SK-N-MC (cell line): Measurements from ENCODE around the gene HDAC8.

Experiments
- DNase-seq: peaks from one replicate; pipeline ENCODE4 v3.0.0-alpha.2; 2011; ENCODE audit warnings: low read depth, low spot score
- H3K27ac ChIP-seq: fragments of 200-600 bp; sonication (generic); 2 replicates; pipeline ENCODE4 v1.5.1; 2016; ENCODE audit warnings: mixed run types
- H3K36me3 ChIP-seq: fragments of 200-600 bp; sonication (generic); 2 replicates; pipeline ENCODE4 v1.6.1; 2017; ENCODE audit warnings: antibody characterized with exemption, low read length, mixed read lengths; ENCODE audit not compliant: insufficient read depth
- H3K4me3 ChIP-seq: fragments of 200-600 bp; sonication (generic); 2 replicates; pipeline ENCODE4 v1.5.1; 2016
- H3K9ac ChIP-seq: fragments of 200-600 bp; sonication (generic); 2 replicates; pipeline ENCODE4 v1.8.0; 2017; ENCODE audit warnings: mixed run types, mixed read lengths; ENCODE audit not compliant: insufficient read length
- H3K9me3 ChIP-seq: fragments of 200-600 bp; sonication (generic); 2 replicates; pipeline ENCODE4 v1.6.1; 2017; ENCODE audit warnings: low read depth, mild to moderate bottlenecking, antibody characterized with exemption, low read length, moderate library complexity, mixed read lengths
- EZH2 ChIP-seq: fragments of 200-600 bp; sonication (generic); IDR thresholded peaks from one replicate; pipeline ENCODE4 v1.6.1; 2017; ENCODE audit warnings: antibody characterized with exemption
- FOXP2 ChIP-seq: optimal IDR thresholded peaks from 2 replicates; pipeline ENCODE3; 2011; ENCODE audit warnings: mild to moderate bottlenecking, moderate library complexity; ENCODE audit not compliant: insufficient read depth; ENCODE audit errors: extremely low read length, control extremely low read depth
- POLR2AphosphoS5 ChIP-seq: IDR thresholded peaks from 2 replicates; pipeline ENCODE4 v1.6.1; 2012; ENCODE audit warnings: mild to moderate bottlenecking, low read depth, low read length, borderline replicate concordance

HDAC8 gene

DNA sequence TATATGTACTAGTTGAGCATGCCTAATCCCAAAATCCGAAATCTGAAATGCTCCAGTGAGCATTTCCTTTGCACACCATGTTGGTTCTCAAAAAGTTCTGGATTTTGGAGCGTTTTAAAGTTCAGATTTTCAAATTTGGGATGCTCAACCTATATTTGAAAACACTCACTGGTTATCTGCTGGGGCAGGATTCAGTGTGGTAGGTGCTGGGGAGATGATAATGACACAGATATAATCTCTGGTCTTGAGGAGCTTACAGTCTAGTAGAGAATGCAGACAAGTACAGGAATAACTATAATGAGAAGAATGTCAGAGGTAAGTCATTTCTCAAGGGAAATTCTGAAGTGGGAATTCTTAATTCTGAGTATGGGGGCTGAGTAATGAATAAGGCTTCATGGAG lies 207.5 kb downstream of the HDAC8 start:
- no peak overlapping the region for H3K9ac ChIP-seq
- no peaks in the 10 kb centered on the region for H3K36me3 ChIP-seq
- no peak for DNase-seq
- H3K9me3 ChIP-seq: no peaks in the 10 kb centered on the region
- H3K27ac ChIP-seq: no peak overlapping the region
- TF ChIP-seq EZH2 (no peak), FOXP2 (no peak), POLR2AphosphoS5 (no peak)
- H3K4me3 ChIP-seq: no peak overlapping the region

- DNase-seq: no peak
- Histone ChIP-seq H3K36me3 (no peaks in the 10 kb centered on the region), H3K27ac (no peak overlapping the region), H3K4me3 (no peak overlapping the region), H3K9me3 (no peaks in the 10 kb centered on the region), H3K9ac (no peak overlapping the region)
- no peak for TF ChIP-seq EZH2
- TF ChIP-seq FOXP2: no peak
Measured at GRCh38 chrX:72360326-72360725, 212.3 kb downstream of the HDAC8 start.

GRCh38 chrX:72358313-72358712 lies 214.3 kb downstream of the HDAC8 start:
- H3K36me3 ChIP-seq: no peaks in the 10 kb centered on the region
- no peak overlapping the region for H3K27ac ChIP-seq
- H3K9me3 ChIP-seq: no peaks in the 10 kb centered on the region
- no peak overlapping the region for H3K4me3 ChIP-seq
- H3K9ac ChIP-seq: no peak overlapping the region
- TF ChIP-seq POLR2AphosphoS5 (no peak), EZH2 (no peak), FOXP2 (no peak)
- no peak for DNase-seq

GRCh38 chrX:72352786-72353185 lies 219.9 kb downstream of the HDAC8 start:
- no peaks in the 10 kb centered on the region for H3K9me3 ChIP-seq
- TF ChIP-seq FOXP2: no peak
- TF ChIP-seq EZH2: no peak
- no peak for TF ChIP-seq POLR2AphosphoS5

DNA sequence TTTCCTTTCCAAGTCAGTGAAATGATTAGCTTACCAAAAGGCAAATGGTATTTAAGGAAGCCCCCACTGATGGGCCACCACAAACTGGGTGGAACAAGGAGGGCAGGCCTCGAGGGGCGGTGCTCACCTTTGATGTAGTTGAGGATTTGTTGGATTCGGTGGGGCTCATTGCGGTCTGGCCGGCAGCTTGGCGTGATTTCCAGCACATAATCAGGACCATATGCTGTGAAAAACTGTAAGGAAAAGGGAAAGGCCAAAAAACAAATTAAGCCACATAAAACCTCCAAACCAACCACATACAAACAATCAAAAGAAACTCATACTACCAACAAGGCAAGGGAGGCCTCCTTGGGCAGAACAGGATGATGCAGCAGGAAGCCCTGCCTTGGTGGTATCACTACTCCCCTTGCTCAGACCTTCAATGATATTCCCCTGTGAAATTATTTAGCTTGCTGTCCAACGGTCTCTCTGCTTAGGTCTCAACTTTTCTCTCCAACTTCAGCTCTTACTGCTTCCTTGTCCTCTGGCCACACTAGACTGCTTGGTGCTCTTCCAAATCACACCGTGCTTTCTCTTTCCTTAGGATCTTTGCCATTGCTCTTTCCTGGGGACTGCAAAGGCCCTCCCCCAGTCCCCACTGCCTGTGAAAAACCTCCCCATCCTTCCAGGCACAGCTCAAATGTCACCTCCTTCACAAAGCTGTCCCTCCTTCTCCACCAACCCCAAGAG lies 220.9 kb downstream of the HDAC8 start:
- Histone ChIP-seq H3K36me3 (no peaks in the 10 kb centered on the region), H3K9ac (no peak overlapping the region), H3K9me3 (no peaks in the 10 kb centered on the region), H3K27ac (no peak overlapping the region), H3K4me3 (no peak overlapping the region)
- no peak for DNase-seq
- TF ChIP-seq POLR2AphosphoS5 (no peak), EZH2 (no peak), FOXP2 (no peak)

More at GRCh38 chrX:72352786-72353185, 219.9 kb downstream of the HDAC8 start:
- Histone ChIP-seq H3K4me3 (no peak overlapping the region), H3K9ac (no peak overlapping the region), H3K36me3 (no peaks in the 10 kb centered on the region), H3K27ac (no peak overlapping the region)
- no peak for DNase-seq

GRCh38 chrX:72349190-72349589 lies 223.5 kb downstream of the HDAC8 start:
- Histone ChIP-seq H3K9me3 (no peaks in the 10 kb centered on the region), H3K9ac (no peak overlapping the region), H3K4me3 (no peak overlapping the region), H3K27ac (no peak overlapping the region), H3K36me3 (no peaks in the 10 kb centered on the region)
- DNase-seq: no peak
- TF ChIP-seq FOXP2: no peak
- no peak for TF ChIP-seq EZH2
- no peak for TF ChIP-seq POLR2AphosphoS5

- no peaks in the 10 kb centered on the region for H3K36me3 ChIP-seq
- H3K27ac ChIP-seq: no peak overlapping the region
- no peak overlapping the region for H3K4me3 ChIP-seq
- no peak for TF ChIP-seq FOXP2
- TF ChIP-seq EZH2: no peak
- no peak for TF ChIP-seq POLR2AphosphoS5
- DNase-seq: no peak
- H3K9ac ChIP-seq: no peak overlapping the region
- H3K9me3 ChIP-seq: no peaks in the 10 kb centered on the region
Measured at GRCh38 chrX:72348247-72348979, 224.2 kb downstream of the HDAC8 start.

- Histone ChIP-seq H3K27ac (no peak overlapping the region), H3K9ac (no peak overlapping the region), H3K36me3 (no peaks in the 10 kb centered on the region), H3K4me3 (no peak overlapping the region), H3K9me3 (no peaks in the 10 kb centered on the region)
- DNase-seq: no peak
- TF ChIP-seq FOXP2: no peak
- no peak for TF ChIP-seq POLR2AphosphoS5
- no peak for TF ChIP-seq EZH2
Measured at GRCh38 chrX:72347366-72347765, 225.3 kb downstream of the HDAC8 start.
